HG03378 (cell line): Measurements from ENCODE around the gene CENPX.

Source experiments
- ATAC-seq: cut with Tn5 transposase; IDR thresholded peaks from one replicate; pipeline ENCODE4 v1.9.1; 2021; ENCODE audit warnings: mild to moderate bottlenecking, moderate library complexity; ENCODE audit not compliant: unreplicated experiment

CENPX gene

GRCh38 chr17:82025401-82026107 is 2.9 kb upstream of the CENPX start:
- no peak for ATAC-seq

DNA sequence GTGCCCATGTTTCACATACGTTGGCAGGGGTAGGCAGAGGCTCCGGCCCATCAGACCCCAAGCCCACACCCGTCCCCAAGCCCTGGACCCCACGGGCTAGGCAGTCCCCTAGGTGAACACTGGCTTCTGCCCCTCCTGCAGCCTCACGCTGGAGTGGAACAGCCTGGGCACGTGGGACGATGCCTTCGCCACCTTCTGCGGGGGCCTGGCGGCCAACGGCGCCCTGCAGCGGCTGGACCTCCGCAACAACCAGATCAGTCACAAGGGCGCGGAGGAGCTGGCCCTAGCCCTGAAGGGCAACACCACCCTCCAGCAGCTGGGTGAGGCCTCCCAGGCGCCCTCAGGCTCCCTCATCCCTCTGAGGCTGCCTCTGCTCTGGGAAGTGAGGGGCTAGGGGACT is 2.2 kb upstream of the CENPX start:
- ATAC-seq = no peak

DNA sequence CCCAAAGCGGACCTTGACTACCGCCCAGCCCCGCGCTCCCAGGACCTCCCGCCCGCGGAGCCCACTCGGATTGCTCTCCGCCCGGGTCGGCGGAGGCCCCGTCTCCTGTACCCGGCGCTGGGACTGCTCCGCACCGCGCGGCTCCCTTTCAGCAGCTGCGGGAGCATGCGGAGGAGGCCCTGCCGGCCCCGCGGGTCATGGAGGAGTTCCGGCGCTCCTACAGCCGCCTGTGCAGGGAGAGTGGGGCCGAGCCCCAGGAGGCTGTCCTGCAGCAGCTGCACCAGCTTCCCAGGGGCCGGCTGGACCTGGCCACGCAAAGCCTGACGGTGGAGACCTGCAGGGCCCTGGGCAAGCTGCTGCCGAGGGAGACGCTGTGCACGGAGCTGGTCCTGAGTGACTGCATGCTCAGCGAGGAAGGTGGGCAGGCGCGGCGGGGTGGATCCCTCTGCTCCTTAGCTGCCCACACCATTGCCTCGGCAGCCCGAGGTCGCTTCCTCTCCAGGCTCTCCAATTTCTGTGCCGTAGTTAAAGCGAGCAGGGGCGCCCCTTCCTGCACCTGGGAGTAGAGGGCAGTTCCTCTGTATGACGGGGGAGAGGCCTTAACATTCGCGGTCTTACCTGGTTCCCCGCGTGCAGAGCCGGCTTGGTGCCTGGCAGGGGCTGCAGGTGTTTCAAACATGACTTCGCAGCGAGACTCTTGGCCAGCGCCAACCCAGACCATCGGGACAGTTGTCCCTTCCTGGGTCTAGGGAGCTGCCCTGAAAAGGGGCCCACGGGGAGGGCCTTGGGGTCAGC is 966 bp upstream of the CENPX start:
- no peak for ATAC-seq

- ATAC-seq = peak; percentile 74
Measured at GRCh38 chr17:82022981-82023446, 336 bp upstream of the CENPX start, which contains the start of gene LRRC45. Gene LRRC45 (plus strand): TSS chr17:82023305. CDS start chr17:82023644, 339 bp downstream.

- no peak for ATAC-seq
Measured at GRCh38 chr17:82021900-82022309, 773 bp downstream of the CENPX start.

DNA sequence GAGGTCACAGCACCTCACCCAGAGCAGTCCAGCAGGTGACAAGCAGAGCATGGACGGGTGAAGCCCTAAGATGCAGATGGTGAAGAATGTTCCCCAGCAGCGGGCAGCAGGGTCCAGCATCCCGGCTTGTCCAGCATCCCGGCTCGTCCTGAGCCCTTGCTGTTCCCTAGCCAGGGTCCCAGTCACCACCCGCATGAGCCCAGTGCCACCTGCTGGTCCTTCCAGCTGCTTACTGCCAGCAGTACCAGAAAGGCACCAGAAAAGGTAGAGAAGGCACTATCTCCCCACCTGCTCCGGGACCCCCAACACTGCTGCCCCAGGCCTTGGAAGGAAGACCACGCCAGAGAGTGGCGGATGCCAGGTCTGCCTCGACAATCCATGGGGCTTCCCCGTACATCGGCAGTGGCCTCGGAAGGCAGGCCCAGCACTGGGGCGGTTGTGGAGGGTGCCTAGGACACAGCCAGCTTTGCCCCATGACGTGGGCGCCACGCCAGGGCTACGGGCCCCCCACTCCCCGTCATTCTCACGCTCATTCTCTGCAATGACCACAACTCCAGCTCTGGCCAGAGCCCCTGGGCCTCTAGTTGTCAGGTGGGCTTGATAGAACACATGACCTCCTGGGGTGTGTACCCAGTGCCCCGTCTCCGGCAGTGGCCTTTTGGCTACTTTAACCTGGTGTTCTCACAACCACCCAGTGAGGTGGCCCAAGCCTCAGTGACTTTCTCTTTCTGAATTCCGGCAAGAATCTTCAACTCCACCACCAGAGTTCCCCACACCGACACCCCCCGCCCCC is 1.4 kb downstream of the CENPX start:
- no peak for ATAC-seq

GRCh38 chr17:82020572-82021106 is 2.0 kb downstream of the CENPX start:
- no peak for ATAC-seq

- no peak for ATAC-seq
Measured at GRCh38 chr17:82019690-82020571, 2.7 kb downstream of the CENPX start.

DNA sequence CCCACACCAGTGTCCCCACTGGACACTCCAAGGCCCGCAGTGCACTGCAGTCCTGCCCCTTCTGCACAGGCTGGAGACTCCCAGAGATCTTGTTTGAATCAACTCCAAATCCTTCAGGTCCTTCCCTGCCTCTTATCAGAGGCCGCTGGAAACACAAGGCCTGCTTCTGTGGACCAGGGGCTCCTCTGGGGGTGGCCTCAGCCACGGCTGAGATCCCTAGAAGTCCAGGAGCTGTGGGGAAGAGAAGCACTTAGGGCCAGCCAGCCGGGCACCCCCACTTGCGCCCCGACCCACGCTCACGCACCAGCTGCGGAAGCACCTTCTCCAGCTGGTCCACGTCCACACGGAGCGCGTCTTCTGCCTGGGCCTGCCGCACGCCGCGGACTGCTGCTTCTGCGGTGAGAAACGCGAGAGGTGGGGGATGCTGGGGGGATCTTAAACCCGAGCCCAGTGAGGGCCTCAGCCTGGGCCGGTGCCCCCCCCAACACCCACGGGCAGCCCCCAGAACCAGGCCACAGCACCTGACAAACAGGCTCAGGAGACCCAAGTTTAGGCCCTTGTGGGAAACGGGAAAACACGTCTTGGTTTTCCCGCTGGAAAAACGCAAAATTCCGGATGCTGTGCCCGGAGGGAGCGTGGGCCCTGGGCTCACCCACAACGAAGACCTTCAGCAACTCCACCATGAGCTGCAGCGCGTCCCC is 3.5 kb downstream of the CENPX start:
- ATAC-seq = no peak

DNA sequence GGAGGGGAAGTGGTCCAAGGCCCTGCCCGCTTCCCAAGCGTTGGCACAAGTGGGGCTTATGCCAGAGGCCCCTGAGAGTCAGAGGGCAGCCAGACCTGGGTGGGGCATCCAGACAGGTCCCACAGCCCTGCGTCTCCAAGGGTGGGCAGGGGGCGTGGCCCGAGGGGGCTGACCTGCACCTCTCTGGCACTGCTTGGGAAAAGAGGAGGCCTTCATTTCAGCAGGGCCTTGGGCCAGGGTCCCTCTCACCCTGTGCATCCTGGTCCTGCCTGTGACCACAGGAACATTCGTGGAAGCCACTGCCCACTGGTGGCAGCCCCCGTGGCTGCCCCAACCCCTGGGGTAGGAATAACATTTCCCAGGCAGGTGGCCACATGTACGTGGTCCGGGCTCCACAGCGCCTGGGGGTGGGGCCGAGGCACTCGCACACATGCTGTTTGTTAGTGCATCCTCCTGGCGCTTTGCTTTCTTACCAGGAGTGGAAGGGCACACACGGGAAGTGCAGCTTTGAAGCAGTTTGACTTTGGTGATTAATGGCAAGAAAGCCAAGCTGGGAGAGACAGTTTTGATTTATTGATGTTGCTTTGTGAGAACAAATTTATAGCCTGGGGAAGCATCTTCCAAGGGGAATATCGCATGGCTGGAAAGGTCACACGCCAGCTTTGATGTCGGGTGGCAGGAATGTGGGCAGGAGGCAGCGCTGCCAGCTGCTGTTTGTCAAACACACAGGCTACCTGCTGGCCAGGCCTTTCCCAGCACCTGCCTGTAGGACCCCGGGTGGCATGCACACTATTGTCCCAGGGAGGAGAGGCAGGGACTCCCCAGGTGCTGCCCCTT is 4.3 kb downstream of the CENPX start:
- ATAC-seq = no peak

DNA sequence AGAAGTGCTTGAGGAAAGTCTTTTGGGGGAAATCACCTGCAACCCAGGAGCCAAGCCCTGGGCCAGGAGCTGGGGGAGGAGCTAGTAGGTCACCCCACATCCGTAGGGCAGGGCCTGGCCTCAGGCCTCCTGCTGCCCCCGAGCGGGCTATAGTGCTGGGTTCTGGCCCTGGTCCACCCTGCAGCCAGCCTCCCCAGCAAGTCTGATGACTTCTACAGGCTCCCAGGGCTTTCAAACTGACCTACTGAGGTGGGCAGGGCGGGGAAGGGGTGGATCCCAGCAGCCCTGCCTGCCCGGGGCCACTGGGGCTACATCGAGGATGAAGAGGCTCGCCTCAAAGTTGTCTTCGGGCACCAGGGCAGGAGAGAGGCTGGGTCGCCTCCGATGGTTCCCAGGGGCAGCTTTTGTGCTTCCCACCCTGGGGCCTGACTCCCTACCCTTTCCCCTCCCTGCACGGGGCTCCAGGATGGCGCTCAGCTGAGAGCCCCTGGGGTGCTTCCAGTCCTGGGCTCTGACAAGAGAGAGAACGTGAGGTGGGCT is 5.0 kb downstream of the CENPX start:
- ATAC-seq = no peak

GRCh38 chr17:82016875-82017459 is 5.7 kb downstream of the CENPX start:
- no peak for ATAC-seq

DNA sequence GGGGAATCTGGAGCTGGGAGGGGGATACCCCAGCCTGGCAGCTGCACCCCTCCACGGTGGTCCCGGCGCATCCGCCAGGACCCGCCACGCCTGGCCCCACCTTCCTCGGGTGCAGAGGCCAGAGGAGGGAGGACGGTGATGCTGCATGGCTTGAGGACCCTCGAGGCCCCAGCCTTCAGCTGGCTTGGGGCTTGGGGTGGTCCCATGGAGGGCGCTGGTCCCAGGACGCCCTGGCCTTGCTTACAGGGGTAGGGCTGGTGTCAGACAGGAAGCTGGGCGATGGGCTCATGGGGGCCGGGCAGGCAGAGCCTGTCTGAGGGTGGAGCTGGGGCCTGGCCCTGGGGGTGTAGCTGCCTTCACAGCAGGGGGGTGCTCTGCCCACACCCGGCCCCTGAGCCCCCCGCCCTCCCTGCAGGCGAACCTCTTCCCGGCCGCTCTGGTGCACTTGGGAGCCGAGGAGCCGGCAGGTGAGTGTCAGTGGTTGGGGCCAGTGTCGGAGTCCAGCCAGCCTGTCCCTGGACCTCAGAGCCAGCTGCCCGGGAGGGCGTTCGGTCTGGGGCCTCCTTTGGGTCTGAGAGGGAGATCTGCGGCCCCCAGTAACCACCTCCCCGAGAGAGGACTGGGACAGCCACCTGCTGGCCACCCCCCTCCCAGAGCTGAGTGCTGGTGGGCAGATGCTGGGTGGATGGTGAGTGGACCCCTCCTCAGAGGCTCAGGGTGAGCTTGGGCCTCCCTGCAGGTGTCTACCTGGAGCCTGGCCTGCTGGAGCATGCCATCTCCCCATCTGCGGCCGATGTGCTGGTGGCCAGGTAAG is 6.4 kb downstream of the CENPX start:
- no peak for ATAC-seq

- no peak for ATAC-seq
Measured at GRCh38 chr17:82015311-82015971, 7.2 kb downstream of the CENPX start.

GRCh38 chr17:82014971-82015310 is 7.7 kb downstream of the CENPX start:
- no peak for ATAC-seq

DNA sequence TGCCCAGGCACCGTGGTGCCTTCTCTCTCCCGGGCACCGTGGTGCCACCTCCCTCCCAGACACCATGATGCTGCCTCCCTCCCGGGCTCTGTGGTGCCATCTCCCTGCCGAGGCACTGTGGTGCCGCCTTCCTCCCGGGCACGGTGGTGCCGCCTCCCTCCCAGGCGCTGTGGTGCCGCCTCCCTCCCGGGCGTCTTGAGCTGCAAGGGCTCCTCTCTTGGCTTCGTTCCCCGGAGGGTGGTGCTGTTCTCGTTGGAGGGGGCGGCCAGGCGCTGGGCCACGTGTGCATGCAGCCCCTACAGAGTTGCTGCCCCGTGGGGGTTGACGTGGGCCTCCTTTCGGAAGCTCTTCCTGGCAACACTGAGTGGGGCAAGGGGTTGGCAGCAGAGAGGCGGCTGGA is 8.2 kb downstream of the CENPX start:
- ATAC-seq = no peak
